GM13976 (cell line): Measurements from ENCODE around the gene LAIR2.

Experiments used
- DNase-seq: peaks from one replicate; pipeline ENCODE4 v3.0.0; 2012; ENCODE audit warnings: low spot score
- CTCF ChIP-seq: IDR thresholded peaks from 2 replicates; pipeline ENCODE4 v1.5.1; 2012; ENCODE audit warnings: borderline replicate concordance, mild to moderate bottlenecking; ENCODE audit not compliant: insufficient read depth; ENCODE audit errors: extremely low read depth, missing control alignments, control extremely low read depth
- in situ Hi-C: fragments of 300-500 bp; cut with MboI; formaldehyde crosslinking; loops from one replicate; pipeline ENCODE4 v1.12.0; 2022; ENCODE audit warnings: low sequenced_read_pairs, mixed read lengths, inconsistent platforms; ENCODE audit not compliant: unreplicated experiment

The LAIR2 gene

GRCh38 chr19:54473892-54474372, 28.7 kb upstream of the LAIR2 start:
- TF ChIP-seq CTCF: no peak
- in situ Hi-C loops: no loop called here
- peak; percentile 6 for DNase-seq

GRCh38 chr19:54475706-54476105, 26.9 kb upstream of the LAIR2 start:
- no peak for TF ChIP-seq CTCF
- no peak for DNase-seq
- in situ Hi-C loops: loop anchor here (25.0 kb wide), 2 partner anchors 187 to 437 kb away; partner anchors contain the start of genes LILRB4 and NCR1

GRCh38 chr19:54477650-54478049, 25.0 kb upstream of the LAIR2 start:
- TF ChIP-seq CTCF: no peak
- in situ Hi-C loops: loop anchor here (25.0 kb wide), 2 partner anchors 185 to 435 kb away; partner anchors contain the start of genes LILRB4 and NCR1

GRCh38 chr19:54478677-54479266, 23.9 kb upstream of the LAIR2 start:
- in situ Hi-C loops: loop anchor here (25.0 kb wide), 2 partner anchors 184 to 434 kb away; partner anchors contain the start of genes LILRB4 and NCR1
- peak; percentile 64 for DNase-seq
- TF ChIP-seq CTCF: peak; percentile 71

More at GRCh38 chr19:54477650-54478049, 25.0 kb upstream of the LAIR2 start:
- DNase-seq: no peak

GRCh38 chr19:54480051-54480450, 22.6 kb upstream of the LAIR2 start:
- in situ Hi-C loops: loop anchor here (25.0 kb wide), 2 partner anchors 182 to 432 kb away; partner anchors contain the start of genes LILRB4 and NCR1
- no peak for DNase-seq
- no peak for TF ChIP-seq CTCF

- DNase-seq: peak; percentile 70
- in situ Hi-C loops: loop anchor here (25.0 kb wide), 2 partner anchors 181 to 431 kb away; partner anchors contain the start of genes LILRB4 and NCR1
- peak; percentile 76 for TF ChIP-seq CTCF
Observed at GRCh38 chr19:54481326-54481930, 21.2 kb upstream of the LAIR2 start.
